Effector CD4-positive, alpha-beta T cell (primary cell): Measurements from ENCODE around the gene RAB17.

Experiments used
- DNase-seq: peaks from one replicate; pipeline ENCODE4 v3.0.0-alpha.2; 2020

RAB17 gene

DNA sequence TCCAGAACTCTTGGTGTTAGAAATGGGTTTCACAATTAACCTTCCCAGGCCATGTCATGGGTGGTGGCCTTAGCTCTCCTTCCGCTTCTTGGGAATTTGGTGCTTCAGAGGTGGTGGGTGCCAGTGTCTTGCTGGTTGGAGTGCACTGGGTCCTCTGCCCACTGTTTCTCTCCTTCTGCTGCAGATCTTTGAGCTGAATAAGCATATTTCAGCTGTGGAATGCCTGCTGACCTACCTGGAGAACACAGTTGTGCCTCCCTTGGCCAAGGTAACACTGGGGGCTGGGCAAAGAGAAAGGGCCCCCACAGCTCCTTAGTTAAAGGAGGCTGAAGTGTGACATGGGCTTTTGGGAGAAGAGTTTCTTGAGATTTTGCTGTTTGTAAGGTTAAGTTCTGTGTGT, 56.2 kb downstream of the RAB17 start:
- no peak for DNase-seq

- no peak for DNase-seq
Measured at GRCh38 chr2:237533668-237534161, 56.8 kb downstream of the RAB17 start.

DNA sequence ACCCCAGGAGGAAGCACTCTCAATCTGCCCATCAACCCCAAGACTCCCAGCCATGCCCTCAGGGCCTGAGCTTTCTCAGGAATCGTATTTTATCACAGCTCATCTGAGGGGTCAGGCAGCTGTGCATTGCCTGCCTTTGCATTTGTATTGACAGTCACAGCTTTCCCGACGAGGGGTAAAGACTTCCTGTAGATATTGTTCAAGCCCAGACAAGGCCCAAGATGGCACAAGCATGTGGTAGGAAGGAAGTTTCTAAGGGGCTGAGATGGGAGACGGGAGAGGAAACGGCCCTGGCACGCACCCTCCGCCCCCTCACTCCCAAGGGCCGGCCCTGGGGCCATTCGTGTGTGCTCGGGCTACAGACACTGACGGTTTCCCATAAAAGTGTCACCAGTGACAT, 58.4 kb downstream of the RAB17 start:
- no peak for DNase-seq

- no peak for DNase-seq
Measured at GRCh38 chr2:237530472-237531433, 59.8 kb downstream of the RAB17 start.

DNA sequence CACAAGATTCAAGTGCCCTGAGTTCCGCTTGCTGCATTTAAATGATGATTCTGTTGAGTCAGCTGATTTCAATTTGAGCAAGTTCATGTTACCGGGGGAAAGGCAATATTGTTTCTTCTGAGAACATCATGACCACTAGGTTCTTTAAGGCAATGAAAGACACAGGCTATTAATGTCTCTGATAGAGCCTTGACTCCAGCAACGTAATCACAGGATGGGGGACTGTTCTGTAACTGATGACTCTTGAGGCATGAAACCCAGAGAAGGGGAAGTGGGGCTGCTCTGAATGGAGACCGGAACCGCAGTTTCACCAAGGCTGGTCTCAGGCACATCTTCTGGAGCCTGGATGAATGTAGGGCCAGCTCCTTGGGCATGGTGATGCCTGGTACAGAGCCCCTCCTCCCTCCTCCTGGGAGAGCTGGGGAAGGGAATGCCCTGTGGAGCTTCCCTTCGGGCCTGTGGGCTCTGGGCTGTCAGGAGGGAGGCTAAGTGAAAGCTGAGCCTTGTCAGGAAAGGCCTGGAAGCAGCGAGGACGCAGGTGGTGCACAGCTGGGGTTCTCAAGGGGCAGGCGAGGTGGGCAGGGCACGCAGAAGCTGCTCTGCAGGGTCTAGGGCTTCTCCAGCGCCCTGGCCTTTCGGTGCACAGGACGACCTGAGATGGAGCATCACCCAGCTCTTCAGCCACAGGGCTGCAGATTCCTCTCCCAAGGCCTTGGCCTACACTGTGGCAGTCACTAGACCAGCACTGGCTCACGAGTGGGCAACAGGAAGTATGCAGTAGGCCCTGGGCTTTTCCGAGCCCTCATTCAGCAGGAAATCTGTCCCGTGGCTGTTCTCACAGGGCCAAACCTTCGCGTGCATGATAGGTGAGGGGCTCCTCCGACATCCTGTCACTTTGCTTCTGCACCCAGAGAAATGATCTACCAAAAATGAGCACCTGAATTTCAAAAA, 60.8 kb downstream of the RAB17 start:
- no peak for DNase-seq

DNA sequence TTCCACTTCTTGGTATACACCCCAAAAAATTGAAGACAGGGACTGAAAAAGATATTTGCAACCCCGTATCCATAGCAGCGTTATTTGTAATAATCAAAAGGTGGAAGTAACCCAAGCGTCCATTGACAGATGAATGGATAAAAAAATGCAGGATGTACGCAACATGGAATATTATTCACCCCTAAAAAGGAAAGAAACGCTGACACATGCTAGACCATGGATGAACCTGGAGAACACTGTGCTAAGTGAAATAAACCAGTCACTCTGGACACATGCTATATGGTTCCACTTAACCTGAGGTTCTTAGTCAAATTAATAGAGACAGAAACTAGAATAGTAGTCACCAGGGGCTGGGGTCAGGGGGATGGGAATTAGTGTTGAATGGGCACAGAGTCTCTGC, 62.8 kb downstream of the RAB17 start:
- DNase-seq = no peak

GRCh38 chr2:237527233-237527632, 63.3 kb downstream of the RAB17 start:
- DNase-seq = no peak

DNA sequence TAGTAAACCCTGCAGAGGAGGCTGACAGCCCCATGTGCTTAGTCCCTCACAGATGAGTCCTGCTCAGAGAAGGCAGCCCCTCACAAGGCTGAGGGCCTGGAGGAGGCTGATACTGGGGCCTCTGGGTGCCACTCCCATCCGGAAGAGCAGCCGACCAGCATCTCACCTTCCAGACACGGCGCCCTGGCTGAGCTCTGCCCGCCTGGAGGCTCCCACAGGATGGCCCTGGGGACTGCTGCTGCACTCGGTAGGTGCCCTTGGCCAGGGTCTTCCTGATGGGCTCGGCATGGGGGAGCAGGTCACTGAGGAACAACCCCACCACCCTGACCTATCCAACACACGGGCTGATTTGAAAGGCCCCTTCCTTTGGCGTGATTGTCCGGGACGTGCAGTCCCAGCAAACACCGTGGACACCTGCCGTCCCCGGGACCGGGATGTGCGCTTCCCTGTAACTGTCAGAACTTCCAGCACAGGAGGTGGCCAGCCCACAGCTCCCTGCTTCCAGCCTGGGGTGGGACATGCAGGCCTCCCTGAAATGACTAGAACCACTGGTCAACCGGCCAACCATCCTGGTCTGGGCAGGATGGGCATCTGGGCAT, 64.9 kb downstream of the RAB17 start:
- DNase-seq = no peak

DNA sequence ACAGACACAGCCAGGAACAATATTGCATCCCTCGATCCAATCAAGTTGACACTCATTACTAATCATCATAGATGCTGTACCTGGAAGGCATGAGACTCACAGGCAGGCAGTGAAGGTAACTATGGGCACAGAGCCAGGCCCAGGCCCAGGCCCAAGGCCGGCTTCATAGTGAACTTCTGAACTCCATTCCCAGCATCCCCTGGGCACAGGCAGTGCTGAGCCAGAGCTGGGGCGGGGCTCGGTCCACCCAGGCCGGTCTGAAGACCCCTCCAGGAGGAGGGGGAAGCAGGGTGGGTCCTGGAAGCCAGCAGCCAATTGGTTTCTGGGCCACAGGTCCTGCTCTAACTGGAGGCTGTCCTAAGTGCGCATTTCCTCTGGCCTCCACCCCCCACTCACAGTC, 65.9 kb downstream of the RAB17 start:
- no peak for DNase-seq
